PFSK-1 (cell line): ENCODE measurements around the gene MACROD1.

Experiments
- FOXP2 ChIP-seq: optimal IDR thresholded peaks from 2 replicates; pipeline ENCODE3; 2011; ENCODE audit warnings: borderline replicate concordance, control low read depth, inconsistent platforms; ENCODE audit not compliant: insufficient read depth; ENCODE audit errors: extremely low read length, extremely low read depth
- POLR2AphosphoS5 ChIP-seq: IDR thresholded peaks from 2 replicates; pipeline ENCODE4 v1.6.1; 2012; ENCODE audit warnings: low read depth, mild to moderate bottlenecking, control low read depth, low read length, moderate library complexity
- SIN3A ChIP-seq: IDR thresholded peaks from 2 replicates; pipeline ENCODE4 v1.6.1; 2012; ENCODE audit warnings: mild to moderate bottlenecking, low read length, moderate library complexity, borderline replicate concordance; ENCODE audit not compliant: insufficient read depth
- TAF1 ChIP-seq: IDR thresholded peaks from 2 replicates; pipeline ENCODE4 v1.6.1; 2012; ENCODE audit warnings: low read length, control low read depth, borderline replicate concordance; ENCODE audit not compliant: insufficient read depth
- TF ChIP-seq, protein P1 (sequence below), 2 experiments: IDR thresholded peaks; 2 replicates each; pipeline versions ENCODE4 v1.6.1 to v1.8.0; 2011 to 2012; ENCODE audit warnings: low read depth in 2 of 2, low read length in 2 of 2, control low read depth in 1 of 2, inconsistent platforms in 1 of 2, mild to moderate bottlenecking in 1 of 2, moderate library complexity in 1 of 2; ENCODE audit not compliant: insufficient read depth in 1 of 2

The MACROD1 gene

GRCh38 chr11:64120951-64121569, 44.9 kb downstream of the MACROD1 start:
- TF ChIP-seq TAF1 (no peak), SIN3A (no peak), FOXP2 (no peak), POLR2AphosphoS5 (no peak)
- TF ChIP-seq, protein P1, sequence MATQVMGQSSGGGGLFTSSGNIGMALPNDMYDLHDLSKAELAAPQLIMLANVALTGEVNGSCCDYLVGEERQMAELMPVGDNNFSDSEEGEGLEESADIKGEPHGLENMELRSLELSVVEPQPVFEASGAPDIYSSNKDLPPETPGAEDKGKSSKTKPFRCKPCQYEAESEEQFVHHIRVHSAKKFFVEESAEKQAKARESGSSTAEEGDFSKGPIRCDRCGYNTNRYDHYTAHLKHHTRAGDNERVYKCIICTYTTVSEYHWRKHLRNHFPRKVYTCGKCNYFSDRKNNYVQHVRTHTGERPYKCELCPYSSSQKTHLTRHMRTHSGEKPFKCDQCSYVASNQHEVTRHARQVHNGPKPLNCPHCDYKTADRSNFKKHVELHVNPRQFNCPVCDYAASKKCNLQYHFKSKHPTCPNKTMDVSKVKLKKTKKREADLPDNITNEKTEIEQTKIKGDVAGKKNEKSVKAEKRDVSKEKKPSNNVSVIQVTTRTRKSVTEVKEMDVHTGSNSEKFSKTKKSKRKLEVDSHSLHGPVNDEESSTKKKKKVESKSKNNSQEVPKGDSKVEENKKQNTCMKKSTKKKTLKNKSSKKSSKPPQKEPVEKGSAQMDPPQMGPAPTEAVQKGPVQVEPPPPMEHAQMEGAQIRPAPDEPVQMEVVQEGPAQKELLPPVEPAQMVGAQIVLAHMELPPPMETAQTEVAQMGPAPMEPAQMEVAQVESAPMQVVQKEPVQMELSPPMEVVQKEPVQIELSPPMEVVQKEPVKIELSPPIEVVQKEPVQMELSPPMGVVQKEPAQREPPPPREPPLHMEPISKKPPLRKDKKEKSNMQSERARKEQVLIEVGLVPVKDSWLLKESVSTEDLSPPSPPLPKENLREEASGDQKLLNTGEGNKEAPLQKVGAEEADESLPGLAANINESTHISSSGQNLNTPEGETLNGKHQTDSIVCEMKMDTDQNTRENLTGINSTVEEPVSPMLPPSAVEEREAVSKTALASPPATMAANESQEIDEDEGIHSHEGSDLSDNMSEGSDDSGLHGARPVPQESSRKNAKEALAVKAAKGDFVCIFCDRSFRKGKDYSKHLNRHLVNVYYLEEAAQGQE (IDR thresholded peaks at IDR 0.05; ENCODE audit: insufficient read depth in 1 of 2, low read depth in 2 of 2, low read length in 2 of 2), result no peak

- TF ChIP-seq TAF1 (no peak), FOXP2 (no peak), POLR2AphosphoS5 (no peak), SIN3A (no peak)
- TF ChIP-seq, protein P1 (IDR thresholded peaks at IDR 0.05; ENCODE audit: insufficient read depth in 1 of 2, low read depth in 2 of 2, low read length in 2 of 2), result no peak
These were observed 46.2 kb downstream of the MACROD1 start for GRCh38 chr11:64119700-64120099.

DNA sequence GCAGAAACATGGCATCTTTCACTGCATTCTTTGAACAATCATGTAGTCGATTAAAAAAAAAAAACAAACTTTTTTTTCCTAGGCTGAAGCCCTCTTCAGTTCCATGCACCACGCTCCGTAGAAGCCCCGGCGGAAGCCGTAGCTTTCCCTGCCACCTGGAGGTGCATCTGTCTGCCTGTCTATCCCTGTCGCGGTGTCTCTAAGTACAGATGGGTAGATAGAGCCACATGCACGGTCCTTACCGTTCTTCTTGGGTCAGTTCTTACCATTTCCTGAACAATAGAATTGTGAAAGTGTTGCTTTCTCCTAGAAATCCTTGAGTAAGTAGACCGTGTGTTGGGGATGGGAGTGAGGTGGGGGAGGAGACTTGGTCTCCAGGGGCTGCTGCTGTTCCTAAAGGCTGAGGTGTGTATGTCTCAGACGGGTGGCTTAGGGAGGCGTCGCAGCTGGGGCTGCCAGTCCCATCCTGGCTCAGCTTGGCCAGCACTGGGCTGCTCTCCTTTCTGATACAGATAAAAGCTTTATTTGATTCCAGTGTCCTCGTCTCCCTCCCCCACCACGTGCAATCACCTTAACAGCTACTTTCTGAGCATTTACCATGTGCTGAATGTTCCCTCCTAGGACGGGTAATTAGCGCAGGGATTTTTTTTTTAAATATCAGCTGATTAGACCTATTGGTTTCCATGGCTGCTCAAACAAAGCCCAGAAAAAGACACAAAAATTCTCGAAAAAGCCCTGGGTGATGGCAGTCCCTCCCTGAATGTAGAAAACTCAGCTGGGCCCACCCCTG, 46.8 kb downstream of the MACROD1 start:
- TF ChIP-seq TAF1 (no peak), FOXP2 (no peak), SIN3A (no peak), POLR2AphosphoS5 (no peak)
- TF ChIP-seq, protein P1 (IDR thresholded peaks at IDR 0.05; ENCODE audit: insufficient read depth in 1 of 2, low read depth in 2 of 2, low read length in 2 of 2), result no peak

- TF ChIP-seq FOXP2, result no peak
- no peak for TF ChIP-seq TAF1
- no peak for TF ChIP-seq SIN3A
- no peak for TF ChIP-seq POLR2AphosphoS5
- TF ChIP-seq, protein P1 (IDR thresholded peaks at IDR 0.05; ENCODE audit: insufficient read depth in 1 of 2, low read depth in 2 of 2, low read length in 2 of 2), result no peak
These were observed 48.0 kb downstream of the MACROD1 start for GRCh38 chr11:64117763-64118459.
